ENCODE results near the gene TPRKB. TPM values are rescaled to one million over a fixed set of nuclear protein-coding genes. Genes with fewer than 3 reads are reported as not detected.

Gene TPRKB
- total RNA-seq, 1 experiment from 2014 or later = 42.1 TPM

DNA sequence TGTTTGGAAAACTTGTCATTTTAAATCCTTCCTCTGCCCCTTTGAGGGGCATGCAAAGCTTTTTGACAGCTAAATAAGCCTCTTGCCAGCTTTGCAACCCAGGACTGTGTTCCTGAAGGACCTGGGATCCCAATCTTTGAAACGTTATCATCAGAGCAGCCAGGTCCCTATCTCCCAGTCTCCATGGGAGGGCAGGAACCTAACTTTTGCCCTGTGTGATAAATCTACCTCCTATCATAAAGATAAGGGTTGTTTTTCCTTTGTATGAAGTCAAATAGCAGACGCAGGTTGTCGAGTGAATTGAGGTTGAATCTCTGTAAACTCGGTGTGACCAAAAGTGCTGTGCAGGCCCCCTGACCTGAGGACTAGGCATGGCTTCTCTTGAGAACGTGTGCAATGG, 30.1 kb downstream of the TPRKB start:
- CTCF ChIA-PET = interaction anchor here (0.7 kb wide), 1 partner anchor 14 kb away, joined by 7 read pairs; no protein-coding TSS in a partner anchor
- intact Hi-C loops (cut with micrococcal nuclease; ENCODE audit: unreplicated experiment) = no loop called here
- H3K4me3 Mint-ChIP-seq (ENCODE audit: unreplicated experiment) = no peak overlapping the region
- no peak overlapping the region for H3K27ac Mint-ChIP-seq (ENCODE audit: unreplicated experiment)
- H3K36me3 ChIP-seq (ENCODE audit: control insufficient read depth, insufficient read depth, low read length) = no peaks in the 10 kb centered on the region
- no peak overlapping the region for H3K4me3 ChIP-seq (ENCODE audit: low read depth, low read length)
- H3K27me3 Mint-ChIP-seq (ENCODE audit: insufficient read depth, unreplicated experiment) = peaks cover 4% of the 10 kb centered on the region
- no peaks in the 10 kb centered on the region for H3K9me3 ChIP-seq
- no peaks in the 10 kb centered on the region for H3K9me3 Mint-ChIP-seq (ENCODE audit: unreplicated experiment)
- peaks cover 13% of the 10 kb centered on the region for H3K4me1 ChIP-seq
- no peaks in the 10 kb centered on the region for H3K36me3 Mint-ChIP-seq (ENCODE audit: insufficient read depth, unreplicated experiment)
- POLR2A ChIA-PET = no interaction called here
- DNase-seq = no peak
- peaks cover 6% of the 10 kb centered on the region for H3K4me1 Mint-ChIP-seq (ENCODE audit: low read depth, unreplicated experiment)
- TF ChIP-seq, protein P1, sequence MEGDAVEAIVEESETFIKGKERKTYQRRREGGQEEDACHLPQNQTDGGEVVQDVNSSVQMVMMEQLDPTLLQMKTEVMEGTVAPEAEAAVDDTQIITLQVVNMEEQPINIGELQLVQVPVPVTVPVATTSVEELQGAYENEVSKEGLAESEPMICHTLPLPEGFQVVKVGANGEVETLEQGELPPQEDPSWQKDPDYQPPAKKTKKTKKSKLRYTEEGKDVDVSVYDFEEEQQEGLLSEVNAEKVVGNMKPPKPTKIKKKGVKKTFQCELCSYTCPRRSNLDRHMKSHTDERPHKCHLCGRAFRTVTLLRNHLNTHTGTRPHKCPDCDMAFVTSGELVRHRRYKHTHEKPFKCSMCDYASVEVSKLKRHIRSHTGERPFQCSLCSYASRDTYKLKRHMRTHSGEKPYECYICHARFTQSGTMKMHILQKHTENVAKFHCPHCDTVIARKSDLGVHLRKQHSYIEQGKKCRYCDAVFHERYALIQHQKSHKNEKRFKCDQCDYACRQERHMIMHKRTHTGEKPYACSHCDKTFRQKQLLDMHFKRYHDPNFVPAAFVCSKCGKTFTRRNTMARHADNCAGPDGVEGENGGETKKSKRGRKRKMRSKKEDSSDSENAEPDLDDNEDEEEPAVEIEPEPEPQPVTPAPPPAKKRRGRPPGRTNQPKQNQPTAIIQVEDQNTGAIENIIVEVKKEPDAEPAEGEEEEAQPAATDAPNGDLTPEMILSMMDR (IDR thresholded peaks at IDR 0.05; ENCODE audit: insufficient read depth in 1 of 2, low read depth in 1 of 2, low read length in 1 of 2, severe bottlenecking in 1 of 2, unreplicated experiment in 1 of 2) = no peak
- H3K27me3 ChIP-seq (replicated peaks; ENCODE audit: control insufficient read depth, insufficient read depth, low read length) = no peaks in the 10 kb centered on the region
- BruUV-seq (replicated peaks) = no TSS peak

DNA sequence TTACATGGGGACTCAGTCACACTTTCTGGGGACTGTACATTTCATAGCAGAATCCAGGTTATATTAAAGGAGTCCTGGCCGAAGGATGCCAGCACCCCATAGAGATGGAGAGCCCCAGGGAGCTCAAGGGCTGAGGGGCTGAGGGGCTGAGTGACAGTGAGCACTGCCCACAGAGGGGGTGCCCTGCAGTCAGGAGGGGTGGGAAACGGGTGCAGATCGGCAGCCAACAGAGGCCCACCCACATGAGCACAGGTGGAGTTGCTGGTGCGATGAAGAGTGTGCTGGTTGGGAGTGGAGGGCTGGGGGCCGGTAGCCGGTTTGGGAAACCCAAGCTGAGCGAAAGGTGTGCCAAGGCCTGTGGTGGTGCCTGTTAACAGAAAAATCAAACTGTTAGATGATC, 32.1 kb downstream of the TPRKB start:
- H3K9me3 Mint-ChIP-seq (ENCODE audit: unreplicated experiment) = no peaks in the 10 kb centered on the region
- intact Hi-C loops (cut with micrococcal nuclease; ENCODE audit: unreplicated experiment) = no loop called here
- no peak overlapping the region for H3K4me3 Mint-ChIP-seq (ENCODE audit: unreplicated experiment)
- Histone ChIP-seq H3K36me3 (ENCODE audit: control insufficient read depth, insufficient read depth, low read length) (no peaks in the 10 kb centered on the region), H3K9me3 (no peaks in the 10 kb centered on the region), H3K27me3 (replicated peaks; ENCODE audit: control insufficient read depth, insufficient read depth, low read length) (no peaks in the 10 kb centered on the region), H3K4me3 (ENCODE audit: low read depth, low read length) (no peak overlapping the region), H3K4me1 (peaks cover 13% of the 10 kb centered on the region)
- no TSS peak for BruUV-seq (replicated peaks)
- H3K4me1 Mint-ChIP-seq (ENCODE audit: low read depth, unreplicated experiment) = peaks cover 6% of the 10 kb centered on the region
- DNase-seq = no peak
- ChIA-PET CTCF (no interaction called here), POLR2A (no interaction called here)
- H3K27me3 Mint-ChIP-seq (ENCODE audit: insufficient read depth, unreplicated experiment) = peaks cover 4% of the 10 kb centered on the region
- H3K27ac Mint-ChIP-seq (ENCODE audit: unreplicated experiment) = no peak overlapping the region
- H3K36me3 Mint-ChIP-seq (ENCODE audit: insufficient read depth, unreplicated experiment) = no peaks in the 10 kb centered on the region
- TF ChIP-seq, protein P1 (IDR thresholded peaks at IDR 0.05; ENCODE audit: insufficient read depth in 1 of 2, low read depth in 1 of 2, low read length in 1 of 2, severe bottlenecking in 1 of 2, unreplicated experiment in 1 of 2) = no peak

DNA sequence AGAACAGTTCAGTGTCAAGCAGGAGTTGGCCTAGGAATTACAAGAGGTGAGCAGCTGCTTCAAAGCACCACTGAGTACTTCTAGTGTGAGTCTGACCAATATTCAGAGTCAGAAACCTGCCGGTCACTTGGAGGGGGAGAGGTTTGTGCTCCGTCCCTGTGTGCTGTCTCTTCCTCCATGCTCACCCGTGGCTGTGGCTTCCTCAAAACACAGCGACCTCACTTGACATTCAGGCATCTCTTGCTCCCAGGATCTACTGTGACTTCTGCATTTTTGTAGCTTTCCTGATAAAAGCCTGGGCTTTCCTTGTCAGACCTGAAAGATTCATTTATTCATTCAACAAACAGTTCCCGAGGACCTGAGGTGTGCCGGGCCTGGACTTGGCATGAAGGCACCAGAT, 32.9 kb downstream of the TPRKB start:
- H3K4me3 Mint-ChIP-seq (ENCODE audit: unreplicated experiment) = no peak overlapping the region
- no peaks in the 10 kb centered on the region for H3K36me3 Mint-ChIP-seq (ENCODE audit: insufficient read depth, unreplicated experiment)
- DNase-seq = no peak
- CTCF ChIA-PET = no interaction called here
- H3K9me3 ChIP-seq = no peaks in the 10 kb centered on the region
- peaks cover 6% of the 10 kb centered on the region for H3K4me1 Mint-ChIP-seq (ENCODE audit: low read depth, unreplicated experiment)
- H3K27me3 Mint-ChIP-seq (ENCODE audit: insufficient read depth, unreplicated experiment) = peaks cover 4% of the 10 kb centered on the region
- TF ChIP-seq, protein P1 (IDR thresholded peaks at IDR 0.05; ENCODE audit: insufficient read depth in 1 of 2, low read depth in 1 of 2, low read length in 1 of 2, severe bottlenecking in 1 of 2, unreplicated experiment in 1 of 2) = no peak
- H3K36me3 ChIP-seq (ENCODE audit: control insufficient read depth, insufficient read depth, low read length) = no peaks in the 10 kb centered on the region
- H3K4me3 ChIP-seq (ENCODE audit: low read depth, low read length) = no peak overlapping the region
- peaks cover 13% of the 10 kb centered on the region for H3K4me1 ChIP-seq
- no peaks in the 10 kb centered on the region for H3K27me3 ChIP-seq (replicated peaks; ENCODE audit: control insufficient read depth, insufficient read depth, low read length)
- no TSS peak for BruUV-seq (replicated peaks)
- POLR2A ChIA-PET = no interaction called here
- H3K9me3 Mint-ChIP-seq (ENCODE audit: unreplicated experiment) = no peaks in the 10 kb centered on the region
- H3K27ac Mint-ChIP-seq (ENCODE audit: unreplicated experiment) = no peak overlapping the region
- intact Hi-C loops (cut with micrococcal nuclease; ENCODE audit: unreplicated experiment) = loop anchor here (5.0 kb wide), 1 partner anchor 33 kb away; the partner anchor contains the start of gene TPRKB
